ENCODE results near the gene CDC42EP1.

GRCh38 chr22:37601540-37602442 is 41.5 kb downstream of the CDC42EP1 start:
- no peak for TF ChIP-seq CTCF (IDR thresholded peaks at IDR 0.05; ENCODE audit: extremely low read depth in 1 of 2, insufficient read depth in 1 of 2, low read depth in 1 of 2, low read length in 2 of 2)
- TF ChIP-seq MYC (IDR thresholded peaks at IDR 0.05; ENCODE audit: low read depth, low read length): no peak
- TF ChIP-seq POLR2AphosphoS5 (IDR thresholded peaks at IDR 0.05; ENCODE audit: insufficient read depth, low read depth, low read length): no peak
- no peak for TF ChIP-seq POLR2A (IDR thresholded peaks at IDR 0.05; ENCODE audit: low read depth, low read length)
- no peak for TF ChIP-seq JUN (IDR thresholded peaks at IDR 0.05; ENCODE audit: borderline replicate concordance, insufficient read depth, insufficient read length, low read depth)
- no peak for TF ChIP-seq EZH2 (IDR thresholded peaks at IDR 0.05; ENCODE audit: borderline replicate concordance, low read depth, low read length, severe bottlenecking)
- TF ChIP-seq GATA2 (IDR thresholded peaks at IDR 0.05; ENCODE audit: insufficient read depth, insufficient read length, low read depth, low read length): no peak

All from endothelial cell of umbilical vein (primary cell).